Measurements from ENCODE around the gene OR8K1. TPM values are rescaled to one million over a fixed set of nuclear protein-coding genes. Genes with fewer than 3 reads are reported as not detected.

OR8K1 gene
- total RNA-seq (not detected), polyA plus RNA-seq (not detected)

GRCh38 chr11:56345739-56346138, at the start of gene OR8K1:
TSS of gene OR8K1 (plus strand) at chr11:56346039. CDS start at chr11:56346039, 0 bp downstream.
- H3K27ac ChIP-seq (ENCODE audit: low read depth in 1 of 2, low read length in 2 of 2): no peak within 1 kb of the TSS
- H3K4me1 ChIP-seq (ENCODE audit: control insufficient read depth in 4 of 4, insufficient read depth in 4 of 4, low read length in 3 of 4): no peaks in the 10 kb centered on the region
- no peaks in the 10 kb centered on the region for H3K36me3 ChIP-seq (ENCODE audit: control insufficient read depth in 4 of 4, insufficient read depth in 3 of 4, low read depth in 1 of 4, low read length in 3 of 4)
- no peaks in the 10 kb centered on the region for H3K27me3 ChIP-seq (ENCODE audit: control insufficient read depth in 4 of 4, insufficient read depth in 4 of 4, low read length in 3 of 4)
- no peak for DNase-seq (ENCODE audit: low spot score)
- H3K9ac ChIP-seq (ENCODE audit: low read depth in 1 of 2, low read length in 2 of 2): no peak within 1 kb of the TSS
- H3K9me3 ChIP-seq (ENCODE audit: control insufficient read depth in 4 of 4, low read length in 3 of 4): no peaks in the 10 kb centered on the region
- 84% methylated on average over 1 of the region's 1 CpG for WGBS
- no peak for TF ChIP-seq FOXA2 (IDR thresholded peaks at IDR 0.05)
- TF ChIP-seq GABPA (IDR thresholded peaks at IDR 0.05 in 1 of 2, conservative IDR thresholded peaks at IDR 0.05 in 1 of 2): no peak
- no peak for TF ChIP-seq REST (IDR thresholded peaks at IDR 0.05)
- TF ChIP-seq FOXA1 (IDR thresholded peaks at IDR 0.05): no peak
- TF ChIP-seq SP1 (IDR thresholded peaks at IDR 0.05): no peak
- TF ChIP-seq YY1 (IDR thresholded peaks at IDR 0.05): no peak
- TF ChIP-seq ZBTB33 (IDR thresholded peaks at IDR 0.05): no peak
- no peak for TF ChIP-seq NR2F2 (IDR thresholded peaks at IDR 0.05)
- TF ChIP-seq CTCF (IDR thresholded peaks at IDR 0.05; ENCODE audit: low read depth, low read length, missing input control): no peak
- TF ChIP-seq HNF4G (IDR thresholded peaks at IDR 0.05): no peak
- no peak for TF ChIP-seq RAD21 (IDR thresholded peaks at IDR 0.05)
- no peak for TF ChIP-seq EGR1 (IDR thresholded peaks at IDR 0.05; ENCODE audit: low read depth in 2 of 2)
- TF ChIP-seq JUND (IDR thresholded peaks at IDR 0.05): no peak
- no peak within 1 kb of the TSS for H3K4me3 ChIP-seq (ENCODE audit: low read depth in 1 of 3, low read length in 3 of 3)

- Histone ChIP-seq H3K9me3 (ENCODE audit: control insufficient read depth in 4 of 4, low read length in 3 of 4) (no peaks in the 10 kb centered on the region), H3K4me1 (ENCODE audit: control insufficient read depth in 4 of 4, insufficient read depth in 4 of 4, low read length in 3 of 4) (no peaks in the 10 kb centered on the region), H3K4me3 (ENCODE audit: low read depth in 1 of 3, low read length in 3 of 3) (no peak overlapping the region), H3K27me3 (ENCODE audit: control insufficient read depth in 4 of 4, insufficient read depth in 4 of 4, low read length in 3 of 4) (no peaks in the 10 kb centered on the region), H3K9ac (ENCODE audit: low read depth in 1 of 2, low read length in 2 of 2) (no peak overlapping the region), H3K27ac (ENCODE audit: low read depth in 1 of 2, low read length in 2 of 2) (no peak overlapping the region), H3K36me3 (ENCODE audit: control insufficient read depth in 4 of 4, insufficient read depth in 3 of 4, low read depth in 1 of 4, low read length in 3 of 4) (no peaks in the 10 kb centered on the region)
- no peak for DNase-seq (ENCODE audit: low spot score)
- 77% methylated on average over 4 of the region's 4 CpGs for WGBS
- TF ChIP-seq RXRA (IDR thresholded peaks at IDR 0.05): no peak
- no peak for TF ChIP-seq FOXA2 (IDR thresholded peaks at IDR 0.05)
- TF ChIP-seq REST (IDR thresholded peaks at IDR 0.05): no peak
- no peak for TF ChIP-seq FOXA1 (IDR thresholded peaks at IDR 0.05)
- TF ChIP-seq MAX (IDR thresholded peaks at IDR 0.05): no peak
- no peak for TF ChIP-seq ZBTB33 (IDR thresholded peaks at IDR 0.05)
- TF ChIP-seq HNF4A (conservative IDR thresholded peaks at IDR 0.05): no peak
- no peak for TF ChIP-seq TAF1 (conservative IDR thresholded peaks at IDR 0.05)
- TF ChIP-seq CTCF (IDR thresholded peaks at IDR 0.05; ENCODE audit: low read depth, low read length, missing input control): no peak
- TF ChIP-seq JUND (IDR thresholded peaks at IDR 0.05): no peak
These were observed 48.9 kb upstream of the OR8K1 start for GRCh38 chr11:56296898-56297297.

Measured in liver (tissue), 9 donors.